ENCODE results near the gene HK1.

Gene HK1

GRCh38 chr10:69352569-69353264 lies 74.4 kb downstream of the HK1 start:
- DNase-seq = no peak

GRCh38 chr10:69353977-69354635 lies 75.8 kb downstream of the HK1 start:
- DNase-seq = no peak

- no peak for DNase-seq
These were observed 77.9 kb downstream of the HK1 start for GRCh38 chr10:69356187-69356586.

- DNase-seq = no peak
These were observed 80.0 kb downstream of the HK1 start for GRCh38 chr10:69358148-69358795.

- DNase-seq = no peak
These were observed 80.9 kb downstream of the HK1 start for GRCh38 chr10:69359148-69359547.

- DNase-seq = no peak
These were observed 81.3 kb downstream of the HK1 start for GRCh38 chr10:69359594-69359993.

- DNase-seq = no peak
These were observed 82.4 kb downstream of the HK1 start for GRCh38 chr10:69360485-69361302.

- no peak for DNase-seq
These were observed 83.0 kb downstream of the HK1 start for GRCh38 chr10:69361303-69361614.

GRCh38 chr10:69362471-69362954 lies 84.2 kb downstream of the HK1 start:
- no peak for DNase-seq

- no peak for DNase-seq
These were observed 85.4 kb downstream of the HK1 start for GRCh38 chr10:69363666-69364065.

- no peak for DNase-seq
These were observed 86.1 kb downstream of the HK1 start for GRCh38 chr10:69364232-69364940.

GRCh38 chr10:69366738-69367137 lies 88.4 kb downstream of the HK1 start:
- no peak for DNase-seq

GRCh38 chr10:69367469-69367868 lies 89.2 kb downstream of the HK1 start:
- DNase-seq = no peak

GRCh38 chr10:69372126-69372980 lies 94.1 kb downstream of the HK1 start:
- DNase-seq = no peak

- no peak for DNase-seq
These were observed 95.9 kb downstream of the HK1 start for GRCh38 chr10:69374242-69374641.

- no peak for DNase-seq
These were observed 96.6 kb downstream of the HK1 start for GRCh38 chr10:69374931-69375306.

- no peak for DNase-seq
These were observed 97.2 kb downstream of the HK1 start for GRCh38 chr10:69375307-69376151.

GRCh38 chr10:69376662-69377061 lies 98.4 kb downstream of the HK1 start:
- DNase-seq = no peak

GRCh38 chr10:69377191-69377590 lies 98.9 kb downstream of the HK1 start:
- no peak for DNase-seq

GRCh38 chr10:69377933-69378332 lies 99.6 kb downstream of the HK1 start:
- DNase-seq = no peak

GRCh38 chr10:69379800-69380199 lies 101.5 kb downstream of the HK1 start:
- no peak for DNase-seq
